HG03045 (cell line): ENCODE measurements around the gene ACTR1B.
A peak's percentile ranks its signal among the peaks of the same experiment; 100 is the strongest.
"Not testable (repeated sequence)": the region's sequence is repeated elsewhere in the genome, so short reads cannot be mapped to it uniquely, and the experiment has no call there.

Experiments used
- ATAC-seq: cut with Tn5 transposase; IDR thresholded peaks from one replicate; pipeline ENCODE4 v1.9.1; 2021; ENCODE audit warnings: mild to moderate bottlenecking, moderate library complexity; ENCODE audit not compliant: unreplicated experiment

The ACTR1B gene

DNA sequence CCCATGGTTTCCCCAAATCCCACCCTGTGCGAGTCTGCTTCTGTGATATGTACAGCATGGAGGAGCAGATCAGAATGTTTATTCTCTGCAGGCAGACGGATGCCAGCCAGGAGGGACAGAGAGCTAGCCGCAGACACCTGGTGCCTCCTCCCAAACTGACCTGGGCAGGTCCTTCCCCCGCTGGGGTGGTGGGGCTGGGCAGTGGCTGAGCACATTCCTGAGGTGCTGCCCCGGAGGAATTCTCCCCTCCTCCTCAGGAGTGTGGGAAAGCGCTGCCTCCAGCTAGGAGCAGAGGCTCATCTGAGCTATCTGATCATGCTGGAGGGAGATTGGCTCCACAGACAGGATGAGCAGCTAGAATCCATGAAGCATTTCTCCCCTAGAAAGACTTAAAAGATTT is 27.3 kb upstream of the ACTR1B start:
- ATAC-seq, result no peak

DNA sequence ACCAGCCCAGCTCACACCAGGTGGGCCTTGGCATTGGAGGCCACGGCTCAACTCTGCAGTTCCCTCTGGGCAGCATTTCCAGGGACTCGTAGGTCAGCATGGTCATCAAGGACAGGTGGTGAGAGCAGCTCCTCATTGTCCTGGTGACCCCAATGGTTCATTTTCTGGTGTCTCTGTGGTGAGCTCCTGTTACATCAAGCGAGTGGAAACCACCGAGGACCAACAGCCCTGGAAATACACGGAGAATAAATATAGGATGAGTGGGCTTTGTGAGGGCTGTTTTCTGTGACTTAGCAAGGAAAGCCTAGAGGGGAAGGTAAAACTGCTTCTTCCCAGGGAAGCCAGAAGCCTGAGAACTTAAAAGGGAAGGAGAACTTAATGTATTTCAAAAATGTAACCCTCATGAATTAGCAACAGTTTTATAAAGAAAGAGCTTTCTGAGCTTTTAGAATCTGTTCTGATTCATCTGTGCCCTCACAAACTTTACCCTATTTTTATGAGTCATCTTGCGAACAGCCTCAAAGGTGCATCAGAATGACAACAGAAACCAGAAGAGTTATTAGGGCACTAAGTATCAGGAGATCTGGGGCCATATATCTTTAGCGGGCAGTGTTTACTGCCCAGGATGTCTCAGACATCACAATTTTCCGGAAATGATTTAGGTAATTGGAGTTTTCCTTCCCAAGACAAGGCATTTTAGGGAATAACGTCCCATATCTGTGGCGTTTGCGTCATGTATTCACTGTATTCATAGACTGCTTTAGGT is 24.4 kb upstream of the ACTR1B start:
- no peak for ATAC-seq

- ATAC-seq, result not testable (repeated sequence)
These were observed 23.4 kb upstream of the ACTR1B start for GRCh38 chr2:97687235-97687634.

- ATAC-seq, result no peak
These were observed 14.5 kb upstream of the ACTR1B start for GRCh38 chr2:97678298-97678697.

- ATAC-seq, result no peak
These were observed 13.6 kb upstream of the ACTR1B start for GRCh38 chr2:97677480-97677879.

DNA sequence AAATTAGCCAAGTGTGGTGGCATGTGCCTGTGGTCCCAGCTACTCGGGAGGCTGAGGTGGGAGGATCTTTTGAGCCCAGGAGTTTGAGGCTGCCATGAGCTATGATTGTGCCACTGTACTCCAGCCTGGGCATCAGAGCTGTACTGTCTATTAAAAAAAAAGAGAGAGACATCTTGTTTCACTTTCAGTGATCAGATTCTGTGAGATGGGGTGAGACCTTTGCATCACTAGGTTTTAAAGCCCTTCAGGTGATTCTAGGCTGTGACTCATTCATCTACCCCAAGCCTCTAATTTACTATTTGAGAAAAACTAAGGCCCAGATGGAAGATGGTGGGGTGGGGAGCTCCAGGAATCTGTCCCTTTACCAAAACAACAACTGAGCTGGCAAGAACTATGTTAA is 12.8 kb upstream of the ACTR1B start:
- no peak for ATAC-seq

DNA sequence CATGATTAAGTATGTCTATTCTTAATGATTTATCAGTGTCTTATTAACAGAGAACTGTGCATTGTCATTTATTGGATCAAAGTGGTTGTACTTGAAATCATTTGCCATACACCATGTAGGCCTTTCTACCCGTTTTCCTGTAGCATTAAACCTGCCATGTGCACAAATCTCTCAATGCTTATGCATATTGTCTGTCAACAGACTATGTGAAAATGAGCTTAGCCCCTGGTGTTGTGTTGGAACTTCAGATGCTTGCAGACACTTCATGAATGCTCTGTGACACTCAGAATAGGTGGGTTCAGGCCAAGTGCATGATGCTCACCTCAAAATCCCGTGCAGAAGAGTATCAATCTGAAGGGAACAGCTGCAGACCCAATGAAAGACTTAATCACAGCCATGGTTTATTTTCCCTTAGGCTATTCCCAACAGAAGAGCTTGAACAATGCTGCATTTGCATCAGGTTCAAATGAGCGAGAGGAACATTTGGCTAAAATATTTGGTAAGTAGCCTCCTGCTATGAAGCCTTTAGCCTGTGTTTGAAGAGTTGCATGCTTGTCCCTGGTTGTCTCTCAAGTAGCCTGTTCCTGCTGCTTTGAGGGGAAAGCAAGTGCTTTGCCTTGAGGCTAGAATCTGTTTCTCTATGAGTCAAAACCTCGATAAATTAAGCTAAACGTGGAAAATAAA is 11.7 kb upstream of the ACTR1B start:
- no peak for ATAC-seq

GRCh38 chr2:97673915-97674283 is 10.1 kb upstream of the ACTR1B start:
- no peak for ATAC-seq

DNA sequence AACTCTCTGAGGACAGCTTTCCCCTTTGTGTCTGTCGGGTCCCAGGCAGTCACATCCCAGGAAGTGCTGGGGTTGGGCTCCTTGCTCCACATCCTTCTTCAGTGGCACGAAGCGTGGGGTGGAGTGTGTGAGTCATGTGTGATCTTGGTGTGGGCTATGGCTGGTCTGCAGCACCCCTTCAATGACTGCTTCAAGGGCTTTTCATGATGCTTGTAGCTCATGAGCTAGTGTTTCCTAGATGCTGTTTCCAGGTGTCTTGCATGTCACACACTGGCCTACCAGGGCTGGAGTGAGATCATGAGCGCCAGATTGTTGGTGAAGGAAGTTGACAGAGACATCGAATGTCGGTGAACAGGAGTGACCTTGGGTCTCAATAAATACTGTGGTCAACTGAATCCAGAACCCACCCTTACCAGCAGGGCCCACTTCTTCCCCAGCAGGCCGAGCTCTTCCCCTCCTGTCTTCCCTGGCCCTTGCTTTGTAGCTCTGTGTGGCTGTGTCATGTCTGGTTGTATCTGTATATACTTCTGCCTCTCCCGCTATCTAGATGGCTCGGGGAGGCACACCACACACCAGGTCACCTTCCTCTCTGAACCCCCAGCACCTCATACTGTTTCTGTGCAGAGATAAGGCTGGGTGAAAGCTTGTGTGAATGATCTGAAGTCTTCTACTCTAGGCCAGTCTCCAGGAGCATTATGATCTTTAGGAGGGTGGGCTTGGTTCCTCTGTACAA is 9.5 kb upstream of the ACTR1B start:
- no peak for ATAC-seq

DNA sequence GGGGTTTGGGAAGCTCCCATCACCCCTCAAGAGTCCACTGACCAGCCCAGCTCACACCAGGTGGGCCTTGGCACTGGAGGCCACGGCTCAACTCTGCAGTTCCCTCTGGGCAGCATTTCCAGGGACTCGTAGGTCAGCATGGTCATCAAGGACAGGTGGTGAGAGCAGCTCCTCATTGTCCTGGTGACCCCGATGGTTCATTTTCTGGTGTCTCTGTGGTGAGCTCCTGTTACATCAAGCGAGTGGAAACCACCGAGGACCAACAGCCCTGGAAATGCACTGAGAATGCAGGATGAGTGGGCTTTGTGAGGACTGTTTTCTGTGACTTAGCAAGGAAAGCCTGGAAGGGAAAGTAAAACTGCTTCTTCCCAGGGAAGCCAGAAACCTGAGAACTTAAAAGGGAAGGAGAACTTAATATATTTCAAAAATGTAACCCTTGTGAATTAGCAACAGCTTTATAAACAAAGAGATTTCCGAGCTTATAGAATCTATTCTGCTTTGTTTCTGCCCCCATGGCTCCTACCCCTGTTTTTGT is 8.8 kb upstream of the ACTR1B start:
- not testable (repeated sequence) for ATAC-seq

DNA sequence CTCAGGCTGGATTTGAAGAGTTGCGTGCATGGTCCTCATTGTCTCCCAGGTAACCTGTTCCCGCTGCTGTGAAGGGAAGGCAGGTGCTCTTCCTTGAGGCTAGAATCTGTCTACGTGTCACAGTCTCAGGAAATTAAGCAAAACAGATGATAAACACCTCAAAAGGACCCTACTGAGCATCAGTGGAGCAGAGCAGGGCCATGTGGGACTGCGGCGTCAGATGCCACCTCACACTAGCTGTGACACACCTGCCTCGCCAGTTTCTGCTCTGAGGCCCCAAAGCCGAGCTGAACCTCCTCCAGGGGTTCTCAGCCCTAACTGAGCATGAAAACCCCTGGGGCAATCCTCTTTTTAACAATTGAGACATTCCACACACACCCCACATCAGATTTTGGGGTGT is 7.7 kb upstream of the ACTR1B start:
- ATAC-seq, result no peak

- ATAC-seq, result no peak
These were observed 6.6 kb upstream of the ACTR1B start for GRCh38 chr2:97670471-97670870.

DNA sequence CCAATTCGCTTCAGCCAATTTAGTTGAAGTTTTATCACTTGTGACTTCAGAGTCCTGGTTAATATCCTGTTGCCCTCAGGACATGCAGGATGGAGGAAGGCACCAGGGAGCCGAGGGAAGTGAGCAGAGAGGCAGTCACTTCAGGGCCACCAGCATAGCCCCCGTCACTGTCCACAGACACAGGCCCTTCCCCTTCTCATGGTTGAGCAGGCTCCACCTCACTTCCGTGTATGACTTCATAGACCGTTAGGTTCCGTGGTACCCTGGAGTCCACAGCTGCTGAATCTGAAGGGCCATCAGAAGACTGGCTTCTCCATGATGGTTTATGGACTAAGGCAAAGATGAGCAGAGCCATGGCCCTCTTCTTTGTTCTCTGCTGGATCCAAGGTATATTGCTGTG is 5.6 kb upstream of the ACTR1B start, which contains the start of gene C2orf92:
C2orf92 (plus strand) TSS at position 266 of the 400 bp plus-strand sequence; CDS start at position 342, 76 bp downstream.
- no peak for ATAC-seq

- ATAC-seq, result no peak
These were observed 759 bp upstream of the ACTR1B start for GRCh38 chr2:97664636-97664970.

DNA sequence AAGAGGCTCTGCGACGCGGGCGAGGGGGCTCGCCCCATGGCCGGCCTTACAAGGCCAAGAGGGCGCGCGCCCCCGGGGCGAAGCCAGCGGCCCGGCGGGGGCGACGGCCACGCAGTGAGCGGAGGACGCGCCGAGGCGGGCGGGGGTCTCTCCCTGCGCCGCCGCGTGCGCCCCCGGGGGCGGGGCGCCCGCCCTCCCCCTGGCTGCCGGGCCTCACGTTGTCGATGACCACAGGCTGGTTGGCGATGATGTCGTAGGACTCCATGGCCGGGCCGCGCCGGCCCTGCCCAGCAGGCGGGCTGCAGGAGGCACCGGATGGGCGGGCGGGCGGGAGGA is 250 bp downstream of the ACTR1B start:
- ATAC-seq, result no peak

- peak; percentile 54 for ATAC-seq
These were observed 784 bp downstream of the ACTR1B start for GRCh38 chr2:97662895-97663625.

DNA sequence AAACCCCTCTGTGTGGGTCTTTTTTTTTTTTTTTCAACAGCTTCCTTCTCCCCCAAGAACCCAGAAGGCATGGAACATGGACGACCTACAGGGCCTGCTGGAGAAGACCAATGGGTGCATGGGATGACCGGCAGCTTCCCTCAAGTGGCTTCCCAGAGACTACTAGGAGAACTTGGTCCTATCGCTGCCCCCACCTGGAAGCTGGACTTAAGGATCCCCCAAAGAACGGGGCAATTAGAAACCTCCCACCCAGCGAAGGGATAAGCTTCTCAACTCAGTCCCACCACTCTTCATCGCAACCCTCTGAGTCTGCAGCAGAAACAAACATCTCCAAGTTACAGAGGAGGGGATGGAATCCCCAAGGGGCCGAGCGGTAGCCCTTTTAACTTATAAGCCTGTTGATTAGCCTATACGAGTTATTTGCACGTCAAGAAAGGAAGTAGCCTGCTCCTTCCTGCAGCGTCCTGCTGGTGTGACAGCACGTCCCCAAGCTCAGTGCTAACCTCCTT is 1.4 kb downstream of the ACTR1B start:
- ATAC-seq, result no peak

- ATAC-seq, result no peak
These were observed 1.9 kb downstream of the ACTR1B start for GRCh38 chr2:97661927-97662326.

DNA sequence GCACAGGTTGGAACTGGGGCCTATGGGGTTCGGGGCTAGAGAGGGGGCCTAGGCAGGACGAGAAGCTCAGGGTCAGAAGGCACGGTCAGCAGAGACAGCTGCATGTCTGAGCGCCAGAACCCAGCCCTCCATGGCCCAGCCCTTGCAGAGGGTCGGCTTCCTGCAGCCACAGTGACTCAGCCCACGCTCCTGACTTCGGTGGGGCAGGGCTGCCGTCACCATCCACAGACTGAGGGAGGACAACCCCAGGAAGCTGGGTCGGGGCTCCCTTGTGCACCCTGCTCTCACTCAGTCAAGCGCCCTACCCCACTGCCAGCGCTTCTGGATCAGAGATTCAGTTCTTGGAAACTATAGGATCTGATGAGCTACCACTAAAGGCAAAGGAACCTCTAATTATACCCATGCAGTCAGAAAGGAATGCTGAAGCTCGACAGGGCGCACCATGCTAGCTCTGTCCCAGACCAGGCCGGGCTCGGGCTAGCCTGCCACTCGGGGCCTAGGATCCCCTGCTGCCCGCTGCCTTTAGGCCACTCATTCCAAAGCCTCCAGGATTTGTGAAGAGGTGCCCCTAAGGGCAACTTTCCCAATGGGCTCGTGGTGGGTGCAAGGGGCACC is 3.0 kb downstream of the ACTR1B start:
- no peak for ATAC-seq

GRCh38 chr2:97660044-97660774 is 3.6 kb downstream of the ACTR1B start:
- ATAC-seq, result no peak
